ENCODE measurements around the gene TMEM200A.

The TMEM200A gene

GRCh38 chr6:130426066-130426721, 60.4 kb downstream of the TMEM200A start:
- DNase-seq = no peak

DNA sequence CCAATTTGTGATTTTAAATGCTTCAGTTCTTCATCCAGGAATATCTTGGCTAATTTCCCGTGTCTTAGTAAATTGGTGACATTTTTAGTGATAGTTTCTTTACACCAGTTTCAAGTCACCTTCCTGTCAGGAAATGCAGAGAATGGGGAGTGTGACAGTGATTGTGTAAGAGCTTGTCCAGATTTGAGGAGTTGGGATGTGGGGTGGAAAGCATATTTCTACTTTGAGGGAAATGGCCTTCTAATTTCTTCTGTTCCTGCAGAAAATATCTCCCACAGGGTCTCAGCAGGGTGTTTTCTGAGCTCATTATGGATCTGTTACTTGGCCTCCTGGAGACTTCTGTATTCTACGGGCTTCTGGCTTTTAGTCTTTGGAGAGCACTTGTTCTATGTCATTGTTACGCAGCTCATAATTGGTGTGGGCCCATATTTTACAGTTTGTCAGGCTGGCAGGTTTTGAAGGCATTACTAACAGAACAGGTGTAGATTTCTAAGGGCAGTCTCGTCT, 65.6 kb downstream of the TMEM200A start:
- DNase-seq = no peak

- DNase-seq = no peak
Measured at GRCh38 chr6:130432838-130433237, 67.0 kb downstream of the TMEM200A start.

GRCh38 chr6:130434174-130434873, 68.5 kb downstream of the TMEM200A start:
- no peak for DNase-seq

DNA sequence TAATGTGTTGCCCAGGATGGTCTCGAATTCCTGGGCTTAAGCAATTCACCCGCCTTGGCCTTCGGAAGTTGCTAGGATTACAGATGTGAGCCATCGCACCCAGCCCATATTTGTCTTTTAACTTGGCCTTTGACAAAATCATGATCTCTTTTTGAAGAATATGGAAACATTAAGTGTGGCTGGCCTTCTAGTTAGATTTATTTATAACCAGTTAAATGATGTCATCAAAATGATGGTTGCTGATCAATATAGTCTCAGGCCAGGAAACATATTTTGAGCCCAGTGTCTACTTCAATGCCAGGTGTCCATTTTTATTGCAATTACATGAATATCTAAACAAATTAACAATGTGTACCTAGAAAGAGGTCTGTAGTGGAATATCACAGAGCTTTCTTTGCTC, 69.4 kb downstream of the TMEM200A start:
- DNase-seq = no peak

- no peak for DNase-seq
Measured at GRCh38 chr6:130437961-130438360, 72.1 kb downstream of the TMEM200A start.

- no peak for DNase-seq
Measured at GRCh38 chr6:130447374-130447773, 81.6 kb downstream of the TMEM200A start.

DNA sequence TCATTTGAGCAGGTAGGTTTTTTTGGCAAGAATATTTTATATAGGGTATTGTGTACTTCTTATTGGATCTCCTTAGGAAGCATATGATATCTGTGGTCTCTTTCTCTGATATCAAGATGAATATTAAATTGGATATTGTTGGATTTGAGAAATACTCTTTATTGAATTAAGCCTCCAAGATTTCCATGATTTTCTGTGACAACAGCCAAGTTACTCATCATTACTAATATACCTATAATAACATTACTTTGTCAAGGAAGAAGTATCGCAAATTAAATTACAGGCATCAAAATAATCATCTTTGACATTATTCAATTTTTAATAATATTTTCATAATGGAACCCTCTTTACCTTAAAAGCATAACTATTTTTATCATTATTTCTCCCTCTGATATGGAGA, 86.5 kb downstream of the TMEM200A start:
- DNase-seq = no peak

- peak; percentile 75 for DNase-seq
Measured at GRCh38 chr6:130453230-130453629, 87.4 kb downstream of the TMEM200A start.

DNA sequence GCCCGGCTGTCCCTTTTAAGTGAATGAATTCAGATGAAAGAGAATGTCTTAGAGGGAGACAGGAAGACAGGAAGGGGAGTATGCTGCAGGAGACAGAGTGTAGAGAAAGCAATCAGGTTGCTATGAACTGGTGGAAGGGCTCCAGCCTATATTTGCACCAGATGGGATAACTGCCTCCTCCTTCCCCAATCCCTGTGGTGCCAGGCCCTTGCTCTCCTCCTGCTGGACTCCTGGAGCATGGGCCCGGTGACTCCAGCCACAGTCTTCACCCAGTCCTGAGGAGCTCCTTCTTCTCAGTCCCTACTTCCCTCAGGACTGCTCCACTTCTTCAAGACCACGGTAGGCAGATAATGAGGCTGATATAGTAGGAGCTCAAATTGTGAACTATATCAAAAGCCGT, 91.8 kb downstream of the TMEM200A start:
- no peak for DNase-seq

- no peak for DNase-seq
Measured at GRCh38 chr6:130459316-130459715, 93.5 kb downstream of the TMEM200A start.

GRCh38 chr6:130460934-130461333, 95.1 kb downstream of the TMEM200A start:
- no peak for DNase-seq

DNA sequence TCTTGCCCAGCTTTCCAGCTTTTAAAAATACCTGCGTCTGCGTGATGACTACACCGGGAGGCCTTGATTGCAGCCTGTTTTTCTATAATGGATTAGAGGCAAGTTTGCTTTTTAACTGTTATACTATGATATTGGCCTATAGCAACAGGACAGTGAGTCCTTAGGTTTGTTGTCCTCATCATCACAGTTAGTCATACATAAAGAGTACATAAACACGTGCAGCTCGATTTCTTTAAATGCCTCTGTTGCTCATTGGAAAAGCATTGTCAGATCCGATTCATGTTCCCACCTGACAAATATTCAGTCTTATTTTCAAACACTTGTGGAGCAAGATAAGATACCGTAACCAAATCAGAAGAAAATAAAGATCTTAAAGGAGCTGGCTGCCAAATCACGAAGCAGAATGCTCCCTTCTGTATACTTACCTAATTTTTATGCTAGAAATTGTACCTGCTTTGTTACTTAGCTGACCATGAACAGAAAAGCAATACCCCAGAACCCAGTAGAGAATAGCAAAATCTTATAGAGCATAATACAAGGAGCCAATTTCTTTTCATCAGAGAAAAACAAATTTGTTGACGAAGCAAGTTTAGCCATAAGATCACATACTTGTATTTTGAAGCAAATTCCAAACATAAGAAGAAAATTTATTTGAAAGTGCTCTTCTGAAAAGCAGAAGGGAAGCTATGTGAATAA, 100.4 kb downstream of the TMEM200A start:
- no peak for DNase-seq

GRCh38 chr6:130466748-130467061, 100.9 kb downstream of the TMEM200A start:
- DNase-seq = no peak

GRCh38 chr6:130467146-130468050, 101.6 kb downstream of the TMEM200A start:
- peak; percentile 21 for DNase-seq

- DNase-seq = no peak
Measured at GRCh38 chr6:130470766-130471165, 104.9 kb downstream of the TMEM200A start.

- no peak for DNase-seq
Measured at GRCh38 chr6:130473886-130474285, 108.1 kb downstream of the TMEM200A start.

DNA sequence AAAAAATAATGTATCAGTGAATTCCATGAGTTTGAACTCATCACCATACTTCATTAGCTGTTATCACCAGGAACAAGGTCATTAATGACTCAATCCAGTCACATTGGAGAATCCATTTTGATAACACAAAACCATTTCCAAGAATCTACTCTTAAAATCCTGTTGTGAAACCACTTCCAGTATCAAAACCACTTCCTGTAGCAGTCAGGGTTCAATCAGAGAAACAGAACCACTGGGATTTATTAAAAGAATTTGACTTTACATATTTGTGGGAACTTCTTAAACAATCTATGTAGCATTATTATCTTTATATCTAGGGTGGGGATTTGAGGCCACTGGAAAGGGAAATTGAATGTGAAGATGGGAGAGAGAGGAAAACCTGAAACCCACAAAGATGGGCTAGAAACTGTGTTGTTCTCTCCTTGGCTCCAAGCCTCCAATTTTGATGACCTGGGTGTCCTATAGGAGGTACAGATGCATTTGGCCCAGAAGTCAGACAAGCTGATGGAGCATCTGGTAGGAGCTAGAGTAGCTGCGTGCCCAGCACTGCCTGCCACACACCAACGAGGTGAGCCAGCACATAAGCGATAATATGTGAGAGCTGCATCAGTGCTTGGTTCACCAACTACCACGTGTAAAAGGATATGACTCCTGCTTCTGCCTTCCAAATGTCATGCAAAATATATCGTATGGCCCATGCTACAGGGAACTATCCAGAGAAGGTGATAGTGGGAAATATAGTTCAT, 117.0 kb downstream of the TMEM200A start:
- peak; percentile 5 for DNase-seq

- no peak for DNase-seq
Measured at GRCh38 chr6:130485870-130486269, 120.1 kb downstream of the TMEM200A start.

DNA sequence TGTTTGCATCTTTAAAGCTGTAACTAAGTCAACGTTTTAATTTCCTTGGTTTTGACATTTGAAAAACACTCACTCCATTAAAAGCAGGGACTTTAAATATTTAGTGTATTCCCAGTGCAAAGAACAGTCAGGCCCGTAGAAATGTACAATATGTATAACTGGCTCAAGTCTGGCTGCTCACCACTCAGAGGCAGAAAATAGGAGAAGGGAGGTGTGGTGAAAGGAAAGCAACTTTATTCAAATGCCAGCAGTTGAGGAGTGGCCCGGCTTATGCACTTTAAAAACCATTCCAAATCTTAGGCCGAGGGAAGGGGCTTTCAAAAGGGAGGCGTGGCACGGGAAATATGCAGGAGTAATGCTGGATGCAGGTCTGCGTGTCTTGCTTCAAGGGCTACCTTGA, 120.6 kb downstream of the TMEM200A start:
- no peak for DNase-seq

- no peak for DNase-seq
Measured at GRCh38 chr6:130489514-130489913, 123.7 kb downstream of the TMEM200A start.
